GM18502 (cell line): ENCODE data around the gene TUBGCP3.
"Not testable (repeated sequence)": the region's sequence is repeated elsewhere in the genome, so short reads cannot be mapped to it uniquely, and the experiment has no call there.

Experiments used
- ATAC-seq: cut with Tn5 transposase; IDR thresholded peaks from one replicate; pipeline ENCODE4 v1.9.1; 2021; ENCODE audit warnings: mild to moderate bottlenecking; ENCODE audit not compliant: unreplicated experiment, poor library complexity

Gene TUBGCP3

GRCh38 chr13:112488343-112489050, 99.5 kb downstream of the TUBGCP3 start:
- not testable (repeated sequence) for ATAC-seq

GRCh38 chr13:112487127-112487517, 100.8 kb downstream of the TUBGCP3 start:
- ATAC-seq: no peak

GRCh38 chr13:112486386-112487126, 101.4 kb downstream of the TUBGCP3 start:
- ATAC-seq: no peak

- ATAC-seq: not testable (repeated sequence)
Measured at GRCh38 chr13:112485814-112486213, 102.1 kb downstream of the TUBGCP3 start.

- ATAC-seq: no peak
Measured at GRCh38 chr13:112483299-112483698, 104.7 kb downstream of the TUBGCP3 start.

GRCh38 chr13:112481458-112481857, 106.5 kb downstream of the TUBGCP3 start:
- ATAC-seq: no peak

GRCh38 chr13:112479389-112479788, 108.6 kb downstream of the TUBGCP3 start:
- ATAC-seq: no peak

GRCh38 chr13:112477070-112477619, 110.8 kb downstream of the TUBGCP3 start:
- no peak for ATAC-seq

GRCh38 chr13:112475889-112476288, 112.1 kb downstream of the TUBGCP3 start:
- ATAC-seq: no peak

GRCh38 chr13:112474869-112475268, 113.1 kb downstream of the TUBGCP3 start:
- no peak for ATAC-seq

GRCh38 chr13:112473818-112474217, 114.1 kb downstream of the TUBGCP3 start:
- ATAC-seq: no peak

GRCh38 chr13:112469071-112469745, 118.7 kb downstream of the TUBGCP3 start:
- no peak for ATAC-seq

GRCh38 chr13:112468069-112468468, 119.9 kb downstream of the TUBGCP3 start:
- no peak for ATAC-seq

GRCh38 chr13:112467236-112467635, 120.7 kb downstream of the TUBGCP3 start:
- ATAC-seq: no peak

- no peak for ATAC-seq
Measured at GRCh38 chr13:112466132-112467058, 121.6 kb downstream of the TUBGCP3 start.

- no peak for ATAC-seq
Measured at GRCh38 chr13:112465251-112466131, 122.5 kb downstream of the TUBGCP3 start.

GRCh38 chr13:112464720-112465119, 123.2 kb downstream of the TUBGCP3 start:
- no peak for ATAC-seq

- no peak for ATAC-seq
Measured at GRCh38 chr13:112462408-112462807, 125.5 kb downstream of the TUBGCP3 start.

- no peak for ATAC-seq
Measured at GRCh38 chr13:112457485-112457884, 130.5 kb downstream of the TUBGCP3 start.
